ENCODE results near the gene TBC1D5.

TBC1D5 gene

DNA sequence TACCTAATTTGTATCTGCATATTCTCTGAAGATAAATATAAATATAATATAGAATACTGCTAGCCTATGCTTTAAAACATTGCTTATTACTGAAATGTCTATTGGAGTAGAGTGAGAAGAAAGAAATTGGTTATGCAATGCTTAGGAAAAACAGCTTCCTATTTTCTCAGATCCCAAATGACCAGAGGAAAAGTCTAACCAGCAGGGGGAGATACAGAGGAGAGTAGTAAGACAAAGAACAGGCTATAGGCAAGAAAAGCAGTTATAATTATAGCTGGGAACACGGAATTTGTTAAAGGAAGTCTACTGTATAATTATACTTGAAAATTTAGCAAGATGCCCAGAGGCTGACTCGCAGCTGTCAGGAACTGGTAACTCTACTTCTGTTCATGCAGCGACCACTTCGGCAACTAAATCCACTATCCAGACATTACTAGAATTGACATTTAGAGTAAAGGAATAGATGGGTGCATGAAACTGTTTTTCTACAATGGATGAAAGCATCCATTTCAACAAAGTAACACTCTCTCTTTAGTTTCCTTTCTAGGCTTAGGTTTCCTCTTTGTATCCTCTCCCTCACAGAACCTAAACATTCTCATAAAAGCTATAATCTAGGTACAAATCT is 97.2 kb downstream of the TBC1D5 start:
- no peak overlapping the region for H3K9ac ChIP-seq
- H3K4me1 ChIP-seq (ENCODE audit: low read depth, poor library complexity, severe bottlenecking) = no peaks in the 10 kb centered on the region
- H3K27ac ChIP-seq = no peak overlapping the region
- TF ChIP-seq, protein P1, sequence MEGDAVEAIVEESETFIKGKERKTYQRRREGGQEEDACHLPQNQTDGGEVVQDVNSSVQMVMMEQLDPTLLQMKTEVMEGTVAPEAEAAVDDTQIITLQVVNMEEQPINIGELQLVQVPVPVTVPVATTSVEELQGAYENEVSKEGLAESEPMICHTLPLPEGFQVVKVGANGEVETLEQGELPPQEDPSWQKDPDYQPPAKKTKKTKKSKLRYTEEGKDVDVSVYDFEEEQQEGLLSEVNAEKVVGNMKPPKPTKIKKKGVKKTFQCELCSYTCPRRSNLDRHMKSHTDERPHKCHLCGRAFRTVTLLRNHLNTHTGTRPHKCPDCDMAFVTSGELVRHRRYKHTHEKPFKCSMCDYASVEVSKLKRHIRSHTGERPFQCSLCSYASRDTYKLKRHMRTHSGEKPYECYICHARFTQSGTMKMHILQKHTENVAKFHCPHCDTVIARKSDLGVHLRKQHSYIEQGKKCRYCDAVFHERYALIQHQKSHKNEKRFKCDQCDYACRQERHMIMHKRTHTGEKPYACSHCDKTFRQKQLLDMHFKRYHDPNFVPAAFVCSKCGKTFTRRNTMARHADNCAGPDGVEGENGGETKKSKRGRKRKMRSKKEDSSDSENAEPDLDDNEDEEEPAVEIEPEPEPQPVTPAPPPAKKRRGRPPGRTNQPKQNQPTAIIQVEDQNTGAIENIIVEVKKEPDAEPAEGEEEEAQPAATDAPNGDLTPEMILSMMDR (conservative IDR thresholded peaks at IDR 0.05; ENCODE audit: low read depth, low read length) = peak; percentile 55
- no peaks in the 10 kb centered on the region for H3K79me2 ChIP-seq (ENCODE audit: insufficient read depth, low read depth)
- no peak overlapping the region for H3K4me2 ChIP-seq
- H2AFZ ChIP-seq (ENCODE audit: low read depth) = no peak overlapping the region
- H3K27me3 ChIP-seq (ENCODE audit: insufficient read depth, low read depth) = no peaks in the 10 kb centered on the region
- no peaks in the 10 kb centered on the region for H3K36me3 ChIP-seq (ENCODE audit: insufficient read depth)
- H3K4me3 ChIP-seq (IDR thresholded peaks at IDR 0.05; ENCODE audit: insufficient read depth, low read depth, low read length) = no peak overlapping the region
- 0 out of 2 replicates have a peak, but pooled peaks cover 5% of the 10 kb centered on the region for H4K20me1 ChIP-seq (ENCODE audit: insufficient read depth)

DNA sequence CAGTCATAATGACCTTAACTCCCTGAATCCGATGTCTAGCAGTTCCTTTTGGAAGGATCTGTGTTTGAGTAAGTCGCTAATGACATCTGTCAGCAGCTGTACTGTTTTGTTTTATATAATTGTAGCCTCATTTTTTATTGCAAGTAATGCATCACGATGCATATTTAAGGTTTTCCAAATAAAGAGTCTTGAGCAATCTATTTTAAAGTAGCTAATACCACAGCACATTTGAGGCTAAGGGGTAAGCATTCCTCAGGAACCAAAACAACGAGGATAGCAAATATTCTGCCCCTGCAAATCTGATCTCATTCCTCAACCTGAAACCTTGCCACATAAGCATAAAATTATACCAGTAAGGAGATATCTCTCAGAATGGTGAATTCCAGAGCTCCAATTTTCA is 98.7 kb downstream of the TBC1D5 start:
- Histone ChIP-seq H3K27ac (no peak overlapping the region), H3K9ac (no peak overlapping the region), H2AFZ (ENCODE audit: low read depth) (no peak overlapping the region), H3K4me3 (IDR thresholded peaks at IDR 0.05; ENCODE audit: insufficient read depth, low read depth, low read length) (no peak overlapping the region), H3K79me2 (ENCODE audit: insufficient read depth, low read depth) (no peaks in the 10 kb centered on the region), H3K36me3 (ENCODE audit: insufficient read depth) (no peaks in the 10 kb centered on the region), H4K20me1 (ENCODE audit: insufficient read depth) (0 out of 2 replicates have a peak, but pooled peaks cover 5% of the 10 kb centered on the region), H3K27me3 (ENCODE audit: insufficient read depth, low read depth) (no peaks in the 10 kb centered on the region), H3K4me2 (no peak overlapping the region), H3K4me1 (ENCODE audit: low read depth, poor library complexity, severe bottlenecking) (no peaks in the 10 kb centered on the region)
- TF ChIP-seq, protein P1 (conservative IDR thresholded peaks at IDR 0.05; ENCODE audit: low read depth, low read length) = no peak

DNA sequence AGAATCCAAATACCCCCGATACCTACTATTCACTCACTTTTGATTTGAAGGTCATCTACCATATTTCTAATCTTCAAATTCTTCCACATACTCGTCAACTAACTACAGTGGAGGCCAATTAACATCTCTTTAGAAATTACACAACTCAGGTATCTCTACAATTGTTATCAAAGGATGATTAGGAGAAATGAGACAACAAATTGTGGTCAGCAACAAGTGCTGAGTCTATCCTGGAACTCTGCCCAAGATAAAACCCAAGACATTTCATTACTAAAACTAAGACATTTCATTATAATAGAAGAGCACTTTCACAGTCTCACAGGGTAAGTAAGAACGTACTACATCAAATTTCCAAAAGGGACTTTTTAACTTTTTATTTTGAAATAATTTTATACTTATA is 100.0 kb downstream of the TBC1D5 start:
- Histone ChIP-seq H3K36me3 (ENCODE audit: insufficient read depth) (no peaks in the 10 kb centered on the region), H3K27ac (no peak overlapping the region), H3K4me1 (ENCODE audit: low read depth, poor library complexity, severe bottlenecking) (no peaks in the 10 kb centered on the region), H3K4me2 (no peak overlapping the region), H4K20me1 (ENCODE audit: insufficient read depth) (0 out of 2 replicates have a peak, but pooled peaks cover 5% of the 10 kb centered on the region), H3K9ac (no peak overlapping the region), H2AFZ (ENCODE audit: low read depth) (no peak overlapping the region), H3K27me3 (ENCODE audit: insufficient read depth, low read depth) (no peaks in the 10 kb centered on the region), H3K79me2 (ENCODE audit: insufficient read depth, low read depth) (no peaks in the 10 kb centered on the region), H3K4me3 (IDR thresholded peaks at IDR 0.05; ENCODE audit: insufficient read depth, low read depth, low read length) (no peak overlapping the region)
- TF ChIP-seq, protein P1 (conservative IDR thresholded peaks at IDR 0.05; ENCODE audit: low read depth, low read length) = no peak

GRCh38 chr3:17640466-17640865 is 102.0 kb downstream of the TBC1D5 start:
- H3K4me1 ChIP-seq (ENCODE audit: low read depth, poor library complexity, severe bottlenecking) = no peaks in the 10 kb centered on the region
- no peak overlapping the region for H3K9ac ChIP-seq
- H4K20me1 ChIP-seq (ENCODE audit: insufficient read depth) = 0 out of 2 replicates have a peak, but pooled peaks cover 5% of the 10 kb centered on the region
- H3K36me3 ChIP-seq (ENCODE audit: insufficient read depth) = no peaks in the 10 kb centered on the region
- no peak overlapping the region for H3K27ac ChIP-seq
- H3K4me3 ChIP-seq (IDR thresholded peaks at IDR 0.05; ENCODE audit: insufficient read depth, low read depth, low read length) = no peak overlapping the region
- no peak overlapping the region for H2AFZ ChIP-seq (ENCODE audit: low read depth)
- TF ChIP-seq, protein P1 (conservative IDR thresholded peaks at IDR 0.05; ENCODE audit: low read depth, low read length) = no peak
- no peaks in the 10 kb centered on the region for H3K79me2 ChIP-seq (ENCODE audit: insufficient read depth, low read depth)
- no peak overlapping the region for H3K4me2 ChIP-seq
- no peaks in the 10 kb centered on the region for H3K27me3 ChIP-seq (ENCODE audit: insufficient read depth, low read depth)
